Smooth muscle cell (in vitro differentiated cells): ENCODE data around the gene MISP3. TPM values are rescaled to one million over a fixed set of nuclear protein-coding genes. Genes with fewer than 3 reads are reported as not detected.

Experiments used
- DNase-seq: peaks from one replicate; lab custom pipeline; 2025; ENCODE audit not compliant: unreplicated experiment; lab: John Stamatoyannopoulos, UW
- H2AFZ ChIP-seq: fragments of 200-600 bp; sonication (generic); 2 replicates; pipeline ENCODE4 v1.6.0; 2016; ENCODE audit warnings: antibody characterized with exemption, low read depth, mild to moderate bottlenecking
- H3F3A ChIP-seq: fragments of 200-600 bp; sonication (generic); 2 replicates; pipeline ENCODE4 v1.6.0; 2017; ENCODE audit warnings: antibody characterized with exemption, low read depth
- H3K27ac ChIP-seq: fragments of 200-600 bp; sonication (generic); 2 replicates; pipeline ENCODE4 v1.5.1; 2016; ENCODE audit warnings: low read depth, mild to moderate bottlenecking
- H3K27me3 ChIP-seq: fragments of 200-600 bp; sonication (generic); 2 replicates; pipeline ENCODE4 v1.6.1; 2016; ENCODE audit warnings: low read depth, mild to moderate bottlenecking
- H3K36me3 ChIP-seq: fragments of 200-600 bp; sonication (generic); 2 replicates; pipeline ENCODE4 v1.5.1; 2016; ENCODE audit warnings: low read depth
- H3K4me1 ChIP-seq: fragments of 200-600 bp; sonication (generic); 2 replicates; pipeline ENCODE4 v1.5.1; 2016; ENCODE audit warnings: low read depth
- H3K4me2 ChIP-seq: fragments of 200-600 bp; sonication (generic); 2 replicates; pipeline ENCODE4 v1.6.0; 2016; ENCODE audit warnings: mild to moderate bottlenecking
- H3K4me3 ChIP-seq: fragments of 200-600 bp; sonication (generic); 2 replicates; pipeline ENCODE4 v1.5.1; 2016; ENCODE audit warnings: mild to moderate bottlenecking
- H3K79me2 ChIP-seq: fragments of 200-600 bp; sonication (generic); 2 replicates; pipeline ENCODE4 v1.6.0; 2016; ENCODE audit warnings: low read depth, mild to moderate bottlenecking
- H3K9ac ChIP-seq: fragments of 200-600 bp; sonication (generic); 2 replicates; pipeline ENCODE4 v1.6.0; 2016; ENCODE audit warnings: low read depth
- H3K9me3 ChIP-seq: fragments of 200-600 bp; sonication (generic); replicated peaks from 2 replicates; pipeline ENCODE4 v1.5.1; 2016; ENCODE audit warnings: low read depth
- H4K20me1 ChIP-seq: fragments of 200-600 bp; sonication (generic); 2 replicates; pipeline ENCODE4 v1.6.0; 2016; ENCODE audit warnings: low read depth
- WGBS: methylation state at CpG from one replicate; pipeline ENCODE4 v1.1.7; 2016; ENCODE audit warnings: low lambda C conversion rate; 5-methylcytosine and 5-hydroxymethylcytosine counted together
- polyA plus RNA-seq: library from polyadenylated mRNA; unstranded; fragments of >200 nt; fragmentation: Nextera tagmentation; extraction: Ambion mirVana; gene quantifications from 2 replicates; pipeline ENCODE4 v1.2.1, GENCODE V29; 2016
- total RNA-seq: library from RNA; depleted of rRNA; stranded (reverse); fragments of >200 nt; gene quantifications from 2 replicates; pipeline ENCODE4 v1.2.3, GENCODE V29; 2014
- TF ChIP-seq, protein P1 (sequence below): fragments of 200-600 bp; sonication (generic); IDR thresholded peaks from 2 replicates; pipeline ENCODE4 v1.5.1; 2017; ENCODE audit warnings: borderline replicate concordance, mild to moderate bottlenecking, antibody characterized with exemption; ENCODE audit not compliant: insufficient read depth, poor library complexity, severe bottlenecking

The MISP3 gene
- total and polyA plus RNA-seq, 2 experiments from 2014 or later, result 0.61 to 2.4 TPM

DNA sequence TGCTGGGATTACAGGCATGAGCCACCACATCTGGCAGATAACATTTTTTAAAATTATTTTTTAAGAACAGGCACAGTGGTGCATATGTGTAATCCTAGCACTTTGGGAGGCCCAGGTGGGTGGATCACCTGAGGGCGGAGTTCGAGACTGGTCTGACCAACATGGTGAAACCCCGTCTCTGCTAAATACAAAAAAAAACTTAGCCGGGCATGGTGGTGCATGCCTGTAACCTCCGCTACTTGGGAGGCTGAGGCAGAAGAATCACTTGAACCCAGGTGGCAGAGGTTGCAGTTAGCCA lies 10.1 kb upstream of the MISP3 start:
- Histone ChIP-seq H3K4me3 (no peak overlapping the region), H3F3A (no peaks in the 10 kb centered on the region), H3K79me2 (no peaks in the 10 kb centered on the region), H3K27ac (no peak overlapping the region), H3K36me3 (no peaks in the 10 kb centered on the region), H3K27me3 (peaks cover 9% of the 10 kb centered on the region), H3K4me1 (no peaks in the 10 kb centered on the region), H3K9ac (no peak overlapping the region), H4K20me1 (no peaks in the 10 kb centered on the region), H3K9me3 (no peaks in the 10 kb centered on the region), H3K4me2 (no peak overlapping the region), H2AFZ (no peak overlapping the region)
- 89% methylated on average over 5 of the region's 5 CpGs for WGBS
- no peak for DNase-seq
- TF ChIP-seq, protein P1, sequence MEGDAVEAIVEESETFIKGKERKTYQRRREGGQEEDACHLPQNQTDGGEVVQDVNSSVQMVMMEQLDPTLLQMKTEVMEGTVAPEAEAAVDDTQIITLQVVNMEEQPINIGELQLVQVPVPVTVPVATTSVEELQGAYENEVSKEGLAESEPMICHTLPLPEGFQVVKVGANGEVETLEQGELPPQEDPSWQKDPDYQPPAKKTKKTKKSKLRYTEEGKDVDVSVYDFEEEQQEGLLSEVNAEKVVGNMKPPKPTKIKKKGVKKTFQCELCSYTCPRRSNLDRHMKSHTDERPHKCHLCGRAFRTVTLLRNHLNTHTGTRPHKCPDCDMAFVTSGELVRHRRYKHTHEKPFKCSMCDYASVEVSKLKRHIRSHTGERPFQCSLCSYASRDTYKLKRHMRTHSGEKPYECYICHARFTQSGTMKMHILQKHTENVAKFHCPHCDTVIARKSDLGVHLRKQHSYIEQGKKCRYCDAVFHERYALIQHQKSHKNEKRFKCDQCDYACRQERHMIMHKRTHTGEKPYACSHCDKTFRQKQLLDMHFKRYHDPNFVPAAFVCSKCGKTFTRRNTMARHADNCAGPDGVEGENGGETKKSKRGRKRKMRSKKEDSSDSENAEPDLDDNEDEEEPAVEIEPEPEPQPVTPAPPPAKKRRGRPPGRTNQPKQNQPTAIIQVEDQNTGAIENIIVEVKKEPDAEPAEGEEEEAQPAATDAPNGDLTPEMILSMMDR, result no peak

- Histone ChIP-seq H3K27me3 (peaks cover 9% of the 10 kb centered on the region), H3K79me2 (no peaks in the 10 kb centered on the region), H3K4me1 (no peaks in the 10 kb centered on the region), H3F3A (no peaks in the 10 kb centered on the region), H3K4me2 (no peak overlapping the region), H4K20me1 (no peaks in the 10 kb centered on the region), H2AFZ (no peak overlapping the region), H3K27ac (no peak overlapping the region), H3K36me3 (no peaks in the 10 kb centered on the region), H3K9me3 (no peaks in the 10 kb centered on the region), H3K9ac (no peak overlapping the region), H3K4me3 (no peak overlapping the region)
- no peak for DNase-seq
- TF ChIP-seq, protein P1, result no peak
- 87% methylated on average over 7 of the region's 7 CpGs for WGBS
Observed at GRCh38 chr19:14063105-14063504, 9.5 kb upstream of the MISP3 start.

GRCh38 chr19:14066134-14066533 lies 6.5 kb upstream of the MISP3 start:
- no peak overlapping the region for H2AFZ ChIP-seq
- no peaks in the 10 kb centered on the region for H3K36me3 ChIP-seq
- no peak for DNase-seq
- H3K9ac ChIP-seq, result no peak overlapping the region
- H3K27me3 ChIP-seq, result no peaks in the 10 kb centered on the region
- no peak overlapping the region for H3K4me2 ChIP-seq
- no peak overlapping the region for H3K27ac ChIP-seq
- no peak overlapping the region for H3K4me3 ChIP-seq
- no peaks in the 10 kb centered on the region for H4K20me1 ChIP-seq
- H3K4me1 ChIP-seq, result no peaks in the 10 kb centered on the region
- WGBS, result 55% methylated on average over 2 of the region's 2 CpGs
- TF ChIP-seq, protein P1, result no peak
- no peaks in the 10 kb centered on the region for H3K79me2 ChIP-seq
- H3F3A ChIP-seq, result no peaks in the 10 kb centered on the region
- H3K9me3 ChIP-seq, result no peaks in the 10 kb centered on the region

GRCh38 chr19:14070268-14071050 lies 2.1 kb upstream of the MISP3 start:
- WGBS, result 94% methylated on average over 43 of the region's 43 CpGs
- TF ChIP-seq, protein P1, result no peak
- H3K4me3 ChIP-seq, result no peak overlapping the region

More at GRCh38 chr19:14070268-14071050, 2.1 kb upstream of the MISP3 start:
- Histone ChIP-seq H3K9ac (no peak overlapping the region), H3K4me1 (peaks cover 12% of the 10 kb centered on the region), H3K36me3 (no peaks in the 10 kb centered on the region), H2AFZ (no peak overlapping the region), H3F3A (peaks cover 3% of the 10 kb centered on the region), H3K27ac (no peak overlapping the region), H4K20me1 (no peaks in the 10 kb centered on the region), H3K9me3 (no peaks in the 10 kb centered on the region), H3K27me3 (no peaks in the 10 kb centered on the region), H3K4me2 (no peak overlapping the region), H3K79me2 (no peaks in the 10 kb centered on the region)
- DNase-seq, result no peak
